GM12875 (cell line): Measurements from ENCODE around the gene RASL10A.

Source experiments
- H3K4me3 ChIP-seq: one replicate; pipeline ENCODE4 v1.5.1; 2011; ENCODE audit warnings: low read depth, low read length, control low read depth
- TF ChIP-seq, protein P1 (sequence below): IDR thresholded peaks from 2 replicates; pipeline ENCODE4 v1.5.1; 2011; ENCODE audit warnings: low read depth, mild to moderate bottlenecking, control low read depth, inconsistent platforms, low read length, moderate library complexity, borderline replicate concordance; ENCODE audit not compliant: insufficient read depth

The RASL10A gene

DNA sequence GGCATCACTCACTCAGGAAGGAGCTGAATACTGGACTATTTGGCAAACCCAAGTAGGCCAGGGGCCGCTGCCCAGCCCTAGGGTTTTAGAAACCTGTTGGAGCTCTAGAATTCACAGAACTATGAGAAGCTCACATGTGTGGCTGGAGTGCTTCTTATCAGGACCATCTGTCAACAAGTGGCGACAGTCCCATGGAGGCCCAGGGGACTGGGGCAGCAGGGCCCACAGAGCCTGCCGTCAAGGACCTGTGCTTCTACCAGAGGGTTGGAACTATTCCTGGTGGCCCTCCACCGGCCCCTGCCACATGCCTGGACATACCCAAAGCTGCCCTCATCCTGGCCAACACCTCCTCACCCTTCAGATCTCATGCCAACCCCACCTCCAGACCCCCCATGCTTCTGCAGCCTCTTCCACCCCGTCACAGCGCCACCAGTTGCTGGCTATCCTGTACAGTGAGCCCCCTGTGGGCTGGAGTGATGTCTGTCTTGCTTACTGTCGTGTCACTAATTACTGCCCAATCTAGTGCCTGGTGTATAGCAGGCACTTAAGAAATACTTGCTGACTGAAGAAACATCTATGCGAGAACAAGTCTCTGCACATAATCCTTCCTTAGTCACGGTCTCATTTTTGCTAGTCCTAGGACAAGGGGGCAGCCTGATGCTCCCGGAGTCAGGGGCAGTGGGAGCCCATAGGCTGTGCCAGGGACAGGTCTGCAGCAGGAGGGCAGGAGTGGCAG, 27.2 kb upstream of the RASL10A start:
- H3K4me3 ChIP-seq = no peak overlapping the region
- TF ChIP-seq, protein P1, sequence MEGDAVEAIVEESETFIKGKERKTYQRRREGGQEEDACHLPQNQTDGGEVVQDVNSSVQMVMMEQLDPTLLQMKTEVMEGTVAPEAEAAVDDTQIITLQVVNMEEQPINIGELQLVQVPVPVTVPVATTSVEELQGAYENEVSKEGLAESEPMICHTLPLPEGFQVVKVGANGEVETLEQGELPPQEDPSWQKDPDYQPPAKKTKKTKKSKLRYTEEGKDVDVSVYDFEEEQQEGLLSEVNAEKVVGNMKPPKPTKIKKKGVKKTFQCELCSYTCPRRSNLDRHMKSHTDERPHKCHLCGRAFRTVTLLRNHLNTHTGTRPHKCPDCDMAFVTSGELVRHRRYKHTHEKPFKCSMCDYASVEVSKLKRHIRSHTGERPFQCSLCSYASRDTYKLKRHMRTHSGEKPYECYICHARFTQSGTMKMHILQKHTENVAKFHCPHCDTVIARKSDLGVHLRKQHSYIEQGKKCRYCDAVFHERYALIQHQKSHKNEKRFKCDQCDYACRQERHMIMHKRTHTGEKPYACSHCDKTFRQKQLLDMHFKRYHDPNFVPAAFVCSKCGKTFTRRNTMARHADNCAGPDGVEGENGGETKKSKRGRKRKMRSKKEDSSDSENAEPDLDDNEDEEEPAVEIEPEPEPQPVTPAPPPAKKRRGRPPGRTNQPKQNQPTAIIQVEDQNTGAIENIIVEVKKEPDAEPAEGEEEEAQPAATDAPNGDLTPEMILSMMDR = no peak

DNA sequence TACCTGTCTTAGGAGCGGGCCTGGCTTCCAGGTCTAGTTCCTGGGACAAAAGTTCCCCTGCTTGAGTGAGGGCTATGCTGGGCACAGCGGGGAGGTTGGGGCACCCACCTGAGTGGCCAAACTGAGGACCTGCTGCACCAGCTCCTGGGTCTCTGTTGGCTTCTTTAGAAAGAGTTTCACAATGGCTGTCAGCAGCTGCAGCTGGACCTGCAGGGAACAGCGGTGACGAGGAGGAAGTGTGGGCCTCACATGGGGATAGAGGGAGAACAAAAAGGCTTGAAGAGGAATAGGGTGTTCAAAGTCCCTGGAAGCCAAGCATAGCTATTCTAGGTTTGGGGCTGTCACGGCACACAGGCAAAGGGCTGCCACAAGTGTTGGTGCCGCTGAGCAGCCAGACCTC, 26.7 kb upstream of the RASL10A start:
- TF ChIP-seq, protein P1 = no peak
- no peak overlapping the region for H3K4me3 ChIP-seq

DNA sequence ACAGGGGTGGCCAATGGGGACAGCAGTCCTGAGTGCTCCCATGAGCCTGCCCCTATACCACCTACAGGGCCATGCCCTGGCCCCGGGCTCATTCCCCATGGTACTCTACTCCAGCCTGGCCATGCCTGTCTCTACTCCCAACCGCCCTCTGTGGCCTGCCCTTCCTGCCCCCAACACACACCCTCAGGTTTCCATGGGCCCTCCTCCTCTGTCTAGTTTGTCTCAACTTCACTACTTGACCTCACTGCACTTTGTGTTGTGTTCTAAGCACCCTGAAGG, 26.3 kb upstream of the RASL10A start:
- H3K4me3 ChIP-seq = no peak overlapping the region
- TF ChIP-seq, protein P1 = no peak

DNA sequence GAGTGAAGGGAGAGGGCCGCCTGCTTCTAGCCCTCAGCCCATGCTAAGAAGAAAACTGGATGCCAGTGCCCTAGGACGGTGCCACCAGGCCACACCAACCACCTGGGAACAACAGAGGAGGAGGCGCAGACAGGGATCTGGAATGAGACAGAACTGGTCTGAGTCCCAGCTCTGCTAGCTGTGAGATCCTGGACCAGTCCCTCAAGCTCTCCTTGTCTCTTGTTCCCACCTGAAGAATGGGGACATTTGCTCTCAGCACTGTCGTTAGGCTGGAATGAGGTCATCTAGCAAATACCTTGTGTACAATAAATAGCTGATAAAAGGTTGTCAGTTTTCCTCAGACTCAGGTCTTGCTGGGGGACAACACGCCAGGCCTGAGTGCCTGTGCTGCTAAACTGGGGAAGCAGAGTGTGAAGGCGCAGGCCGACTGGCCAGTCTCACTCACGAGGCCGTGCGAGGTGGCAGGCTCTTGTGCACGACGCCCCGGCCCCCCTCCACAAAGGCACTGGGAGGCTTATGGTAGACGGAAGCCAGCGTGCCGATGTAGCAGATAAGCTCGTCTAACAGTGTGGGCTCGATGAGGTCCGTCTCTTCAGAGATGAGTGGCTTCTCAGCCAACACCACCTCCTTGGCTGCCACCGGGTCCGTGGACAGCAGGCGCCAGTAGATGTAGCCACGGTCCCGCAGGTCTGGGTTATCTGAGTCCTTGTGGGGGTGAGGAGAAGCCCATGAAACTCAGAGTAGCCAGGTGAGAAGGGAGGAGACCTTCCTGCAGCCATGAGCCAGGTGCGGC, 25.8 kb upstream of the RASL10A start:
- H3K4me3 ChIP-seq = no peak overlapping the region
- TF ChIP-seq, protein P1 = no peak

DNA sequence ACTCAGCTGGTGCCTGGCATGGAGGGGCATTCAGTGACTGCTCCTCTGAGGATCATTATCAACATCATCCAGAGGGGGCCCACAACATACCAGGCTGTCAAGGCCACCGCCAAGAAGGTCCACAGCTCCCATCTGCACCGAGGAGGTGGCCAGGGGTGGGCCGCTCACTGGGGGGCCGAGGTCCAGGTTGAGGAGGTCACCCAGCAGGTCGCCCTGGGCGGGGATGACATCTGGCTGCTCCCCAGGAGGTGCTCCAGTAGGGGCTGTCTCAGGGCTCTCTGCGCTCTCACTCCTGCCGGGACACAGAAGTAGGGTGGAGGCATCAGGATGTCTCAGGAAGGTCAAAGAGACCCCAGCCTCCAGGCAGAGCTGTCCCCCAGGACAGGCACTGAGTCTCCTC, 25.1 kb upstream of the RASL10A start:
- TF ChIP-seq, protein P1 = no peak

DNA sequence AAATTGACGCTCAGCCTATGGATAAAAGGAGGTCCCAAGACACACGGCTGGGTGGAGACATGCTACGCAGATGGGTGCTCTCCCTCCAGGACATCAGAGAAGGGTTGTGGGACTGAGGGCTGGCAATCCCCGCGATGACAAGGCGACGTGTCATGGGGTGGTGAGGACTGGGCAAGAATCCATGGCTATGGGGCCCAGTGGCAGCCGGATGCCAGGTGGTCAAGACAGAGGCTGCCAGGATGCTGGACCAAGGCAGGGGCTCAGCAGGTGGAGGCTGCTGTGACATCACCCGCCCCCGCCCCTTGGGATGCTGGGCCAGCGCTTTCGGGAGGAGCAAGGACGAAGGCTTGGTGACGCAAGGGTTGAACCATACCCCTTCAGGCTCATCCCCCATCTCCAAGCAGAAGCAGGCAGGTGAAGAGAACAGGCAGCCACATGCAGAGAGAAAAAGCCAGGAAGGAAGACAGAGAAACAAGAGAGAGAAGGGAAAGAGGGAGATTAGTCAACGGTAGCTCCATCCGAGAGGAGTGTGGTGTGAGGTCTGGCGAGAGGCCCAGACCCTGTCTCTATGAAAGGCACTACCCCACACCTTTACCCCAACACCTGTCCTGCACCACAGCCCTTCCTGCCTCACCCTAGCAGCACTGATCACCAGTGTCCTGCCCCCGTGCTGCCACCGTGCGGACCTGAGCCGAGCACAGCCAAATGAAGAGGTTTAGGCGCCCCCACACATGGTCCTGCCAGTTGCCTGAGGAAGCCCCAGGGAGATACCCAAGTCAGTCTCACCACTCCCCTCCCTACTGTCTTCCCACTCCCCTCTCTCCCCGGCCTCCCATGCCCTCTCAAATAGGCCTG, 24.1 kb upstream of the RASL10A start:
- TF ChIP-seq, protein P1 = no peak
- H3K4me3 ChIP-seq = no peak overlapping the region

More for the DNA sequence above, 25.1 kb upstream of the RASL10A start:
- no peak overlapping the region for H3K4me3 ChIP-seq
